ENCODE data around the gene SH3YL1. TPM values are rescaled to one million over a fixed set of nuclear protein-coding genes. Genes with fewer than 3 reads are reported as not detected.

The SH3YL1 gene
- total RNA-seq, 1 experiment from 2014 or later, result 26.5 TPM

- Histone ChIP-seq H4K91ac (ENCODE audit: insufficient read length, low read depth, low read length) (no peak overlapping the region), H3K18ac (ENCODE audit: insufficient read length, low read depth, low read length) (no peak overlapping the region), H3K23ac (ENCODE audit: insufficient read length, low read depth, low read length) (no peak overlapping the region), H2BK12ac (ENCODE audit: insufficient read length, low read depth, low read length) (no peak overlapping the region), H2AFZ (ENCODE audit: low read length) (no peak overlapping the region), H2BK15ac (ENCODE audit: low read depth, low read length) (no peak overlapping the region), H3T11ph (ENCODE audit: low read length) (no peak overlapping the region), H3K4me2 (ENCODE audit: insufficient read depth, insufficient read length, low read length) (no peak overlapping the region), H3K4ac (ENCODE audit: low read depth, low read length) (no peak overlapping the region), H4K20me1 (ENCODE audit: control insufficient read depth, insufficient read depth, insufficient read length) (no peaks in the 10 kb centered on the region), H3K9me3 (ENCODE audit: control insufficient read depth, low read depth, low read length) (no peaks in the 10 kb centered on the region), H2BK5ac (ENCODE audit: insufficient read length, low read length) (no peak overlapping the region), H3K27ac (ENCODE audit: insufficient read length, low read depth, low read length) (no peak overlapping the region), H4K8ac (replicated peaks; ENCODE audit: insufficient read length, low read depth, low read length) (no peak overlapping the region), H3K9ac (ENCODE audit: extremely low read depth, insufficient read length, low read length) (no peak overlapping the region), H2BK120ac (ENCODE audit: low read depth, low read length, poor library complexity, severe bottlenecking) (no peak overlapping the region), H3K79me2 (ENCODE audit: insufficient read depth, low read length) (no peaks in the 10 kb centered on the region), H3K56ac (ENCODE audit: insufficient read length, low read depth, low read length) (no peak overlapping the region), H3K4me1 (ENCODE audit: insufficient read depth, low read length) (no peaks in the 10 kb centered on the region), H2AK5ac (ENCODE audit: insufficient read length, low read length) (no peak overlapping the region), H3K23me2 (ENCODE audit: insufficient read length, low read depth, low read length, poor library complexity, severe bottlenecking) (no peaks in the 10 kb centered on the region), H3K14ac (ENCODE audit: insufficient read depth, low read length) (no peak overlapping the region), H4K5ac (ENCODE audit: insufficient read length, low read depth, low read length) (no peak overlapping the region), H3K27me3 (ENCODE audit: insufficient read depth, low read length) (no peaks in the 10 kb centered on the region), H2BK20ac (ENCODE audit: low read depth, low read length, poor library complexity, severe bottlenecking) (no peak overlapping the region), H3K79me1 (ENCODE audit: insufficient read depth, low read depth, low read length, poor library complexity, severe bottlenecking) (no peaks in the 10 kb centered on the region)
- WGBS (ENCODE audit: extremely low coverage, insufficient read length, low lambda C conversion rate), result no CpG with 5 or more reads among the region's 6 CpGs
- DNase-seq, result no peak
- Mint-ChIP-seq H3K9me3 (no peaks in the 10 kb centered on the region), H3K27me3 (ENCODE audit: low read depth) (no peaks in the 10 kb centered on the region), H3K4me1 (no peaks in the 10 kb centered on the region), H3K36me3 (ENCODE audit: insufficient read depth in 1 of 3, low read depth in 3 of 3) (peaks cover 20 to 38% (median 29%) of the 10 kb centered on the region in 3 experiments; a peak in 6 of 7 replicates), H3K4me3 (no peak overlapping the region), H3K27ac (no peak overlapping the region)
- peak; percentile 76 for TF ChIP-seq CTCF (conservative IDR thresholded peaks at IDR 0.05)
Observed at GRCh38 chr2:246489-247144, 17.2 kb downstream of the SH3YL1 start.

Data from H9 (cell line).